Natural killer cell (primary cell): Measurements from ENCODE around the gene TBX2. TPM values are rescaled to one million over a fixed set of nuclear protein-coding genes. Genes with fewer than 3 reads are reported as not detected.

ENCODE experiments used
- ATAC-seq, 3 donors: fragments of 150-1000 bp in 2 of 3; fragments of 200-7000 bp in 1 of 3; cut with Tn5 transposase; 1 replicate in 1 of 3; 2 replicates in 2 of 3; pipeline ENCODE4 v1.10.0; 2021; ENCODE audit warnings: mild to moderate bottlenecking in 2 of 3, moderate library complexity in 2 of 3
- DNase-seq, 2 donors: peaks; one replicate each; pipeline versions ENCODE4 v3.0.0 to v3.0.0-alpha.2; 2013 to 2021; ENCODE audit warnings: mixed read lengths in 1 of 2
- H3K27ac ChIP-seq: one replicate; pipeline ENCODE4 v1.5.1; 2013; ENCODE audit warnings: mild to moderate bottlenecking, low read length
- H3K27me3 ChIP-seq: one replicate; pipeline ENCODE4 v1.6.1; 2013; ENCODE audit warnings: low read length; ENCODE audit not compliant: control insufficient read depth, insufficient read depth
- H3K36me3 ChIP-seq: one replicate; pipeline ENCODE4 v1.6.1; 2013; ENCODE audit warnings: low read length; ENCODE audit not compliant: control insufficient read depth, insufficient read depth
- H3K4me1 ChIP-seq: one replicate; pipeline ENCODE4 v1.6.1; 2013; ENCODE audit warnings: low read length; ENCODE audit not compliant: control insufficient read depth, insufficient read depth
- H3K4me3 ChIP-seq: one replicate; pipeline ENCODE4 v1.5.1; 2013; ENCODE audit warnings: low read length
- H3K9me3 ChIP-seq: one replicate; pipeline ENCODE4 v1.6.1; 2013; ENCODE audit warnings: low read length; ENCODE audit not compliant: control insufficient read depth, insufficient read depth
- H3K27ac Mint-ChIP-seq, 2 donors: one replicate each; pipeline ENCODE4 v1.8.0; 2022; ENCODE audit warnings: mild to moderate bottlenecking in 2 of 2, mixed read lengths in 2 of 2, moderate library complexity in 1 of 2
- H3K27me3 Mint-ChIP-seq, 2 donors: one replicate each; pipeline ENCODE4 v1.8.0; 2022; ENCODE audit warnings: low read depth in 2 of 2, mixed read lengths in 2 of 2
- H3K36me3 Mint-ChIP-seq: one replicate; pipeline ENCODE4 v1.8.0; 2022; ENCODE audit warnings: mixed read lengths
- H3K4me1 Mint-ChIP-seq, 2 donors: one replicate each; pipeline ENCODE4 v1.8.0; 2022; ENCODE audit warnings: mixed read lengths in 2 of 2
- H3K4me3 Mint-ChIP-seq: one replicate; pipeline ENCODE4 v1.8.0; 2022; ENCODE audit warnings: mild to moderate bottlenecking, moderate library complexity, mixed read lengths
- H3K9me3 Mint-ChIP-seq, 2 donors: one replicate each; pipeline ENCODE4 v1.8.0; 2022; ENCODE audit warnings: mixed read lengths in 2 of 2
- CTCF ChIP-seq: fragments of 200-600 bp; IDR thresholded peaks from one replicate; pipeline ENCODE4 v1.8.0; 2022; ENCODE audit warnings: antibody characterized with exemption
- WGBS: methylation state at CpG from one replicate; pipeline ENCODE4 v1.1.7; 2013; ENCODE audit warnings: missing lambda C conversion rate; ENCODE audit not compliant: insufficient coverage; 5-methylcytosine and 5-hydroxymethylcytosine counted together
- intact Hi-C: fragments of 100-400 bp; cut with micrococcal nuclease; formaldehyde crosslinking; loops from one replicate; pipeline ENCODE4 v1.14.2; 2022
- total RNA-seq, 4 donors: library from RNA; stranded (reverse); fragments of 120-200 nt in 1 of 4; gene quantifications; one replicate each; pipeline versions ENCODE4 v1.2.3 to v1.2.4, GENCODE V29; 2013 to 2022

TBX2 gene
- total RNA-seq, 3 donors from 2014 or later (not counting 1 experiment from before 2014, with no cell fraction given) = 0.09 to 0.23 TPM; not detected in 1

- Mint-ChIP-seq H3K27me3 (peaks cover 14 to 18% of the 10 kb centered on the region in 2 donors), H3K9me3 (no peaks in the 10 kb centered on the region), H3K27ac (no peak overlapping the region), H3K4me3 (no peak overlapping the region), H3K36me3 (no peaks in the 10 kb centered on the region), H3K4me1 (peaks cover 0 to 6% of the 10 kb centered on the region in 2 donors)
- Histone ChIP-seq H3K27me3 (peaks cover 6% of the 10 kb centered on the region), H3K4me3 (no peak overlapping the region), H3K36me3 (no peaks in the 10 kb centered on the region), H3K4me1 (peaks cover 6% of the 10 kb centered on the region), H3K27ac (no peak overlapping the region), H3K9me3 (no peaks in the 10 kb centered on the region)
- no peak for TF ChIP-seq CTCF
- DNase-seq (no peak), ATAC-seq (no peak)
- 92% methylated on average over 18 of the region's 19 CpGs for WGBS
- intact Hi-C loops = loop anchor here (2.0 to 5.0 kb wide), 2 partner anchors 389 to 669 kb away; no protein-coding TSS in a partner anchor
Measured at GRCh38 chr17:61391595-61392291, 7.9 kb upstream of the TBX2 start.

DNA sequence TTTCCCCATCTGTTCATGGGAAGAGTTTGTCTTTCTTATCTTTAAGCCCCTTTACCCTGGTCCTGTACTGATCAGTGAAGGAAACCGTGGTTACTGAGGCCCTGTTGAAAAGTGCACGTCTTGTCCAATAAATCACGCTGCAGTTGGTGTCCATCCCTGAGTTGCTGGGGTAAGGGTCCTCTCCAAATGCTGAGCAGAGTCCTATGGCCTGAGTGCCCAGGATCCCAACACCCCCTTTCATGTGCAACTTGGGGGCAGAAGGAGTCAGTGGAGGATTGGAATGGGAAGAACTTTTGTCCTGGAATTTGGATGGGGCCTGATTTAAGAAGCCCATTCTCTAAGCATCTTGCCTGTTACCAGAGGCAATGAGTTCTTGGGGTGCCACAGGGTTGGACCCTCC lies 7.0 kb upstream of the TBX2 start:
- WGBS = 89% methylated on average over 3 of the region's 3 CpGs
- no peak for ATAC-seq
- Mint-ChIP-seq H3K36me3 (no peaks in the 10 kb centered on the region), H3K4me3 (no peak overlapping the region), H3K4me1 (peaks cover 0 to 6% of the 10 kb centered on the region in 2 donors), H3K27ac (no peak overlapping the region), H3K27me3 (peaks cover 14 to 18% of the 10 kb centered on the region in 2 donors), H3K9me3 (no peaks in the 10 kb centered on the region)
- intact Hi-C loops = loop anchor here (5.0 kb wide), 1 partner anchor 670 kb away; no protein-coding TSS in a partner anchor
- DNase-seq = no peak
- H3K9me3 ChIP-seq = no peaks in the 10 kb centered on the region
- no peak for TF ChIP-seq CTCF
- peaks cover 11% of the 10 kb centered on the region for H3K4me1 ChIP-seq
- H3K27me3 ChIP-seq = peaks cover 10% of the 10 kb centered on the region
- no peak overlapping the region for H3K4me3 ChIP-seq
- H3K27ac ChIP-seq = no peak overlapping the region
- no peaks in the 10 kb centered on the region for H3K36me3 ChIP-seq

DNA sequence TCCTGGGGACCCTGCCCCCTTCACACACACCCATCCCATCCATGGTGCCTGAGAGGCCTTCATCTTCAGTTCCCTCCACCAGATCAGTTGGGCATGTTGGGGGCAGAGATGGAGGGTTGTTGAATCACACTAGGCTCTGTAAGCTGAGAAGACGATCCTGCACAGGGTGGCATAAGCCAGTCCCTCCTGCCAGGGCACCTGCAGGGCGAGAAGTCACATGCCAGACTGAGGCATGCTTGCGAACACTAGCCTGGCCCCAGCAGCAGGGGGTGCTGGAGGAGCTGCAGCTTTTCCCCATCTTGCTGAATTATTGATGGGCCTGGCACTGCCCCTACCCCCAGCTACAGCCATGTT lies 6.1 kb upstream of the TBX2 start:
- no peak overlapping the region for H3K27ac Mint-ChIP-seq
- H3K27me3 ChIP-seq = peaks cover 18% of the 10 kb centered on the region
- peaks cover 3 to 8% of the 10 kb centered on the region in 2 donors for H3K4me1 Mint-ChIP-seq
- H3K4me3 ChIP-seq = no peak overlapping the region
- WGBS = 85% methylated on average over 3 of the region's 3 CpGs
- peaks cover 18% of the 10 kb centered on the region for H3K4me1 ChIP-seq
- H3K27ac ChIP-seq = no peak overlapping the region
- H3K36me3 ChIP-seq = no peaks in the 10 kb centered on the region
- TF ChIP-seq CTCF = no peak
- H3K9me3 Mint-ChIP-seq = no peaks in the 10 kb centered on the region
- ATAC-seq (no peak), DNase-seq (no peak)
- peaks cover 17 to 18% of the 10 kb centered on the region in 2 donors for H3K27me3 Mint-ChIP-seq
- no peaks in the 10 kb centered on the region for H3K9me3 ChIP-seq
- no peaks in the 10 kb centered on the region for H3K36me3 Mint-ChIP-seq
- intact Hi-C loops = loop anchor here (5.0 kb wide), 1 partner anchor 671 kb away; no protein-coding TSS in a partner anchor
- no peak overlapping the region for H3K4me3 Mint-ChIP-seq
